Ishikawa (cell line): ENCODE results near the gene PRKACA.

Source experiments
- CEBPB ChIP-seq: IDR thresholded peaks from 2 replicates; pipeline ENCODE4 v1.6.1; 2012
- CREB1 ChIP-seq: IDR thresholded peaks from 2 replicates; pipeline ENCODE4 v1.6.1; 2012; ENCODE audit warnings: low read depth
- EGR1 ChIP-seq: IDR thresholded peaks from 2 replicates; pipeline ENCODE4 v1.6.1; 2012
- EP300 ChIP-seq: IDR thresholded peaks from 2 replicates; pipeline ENCODE4 v1.6.1; 2012; ENCODE audit warnings: borderline replicate concordance
- FOXM1 ChIP-seq: IDR thresholded peaks from 2 replicates; pipeline ENCODE4 v1.6.1; 2012; ENCODE audit warnings: low read depth, borderline replicate concordance
- NFIC ChIP-seq: IDR thresholded peaks from 2 replicates; pipeline ENCODE4 v1.6.1; 2012
- RAD21 ChIP-seq: IDR thresholded peaks from 2 replicates; pipeline ENCODE4 v1.6.1; 2012; ENCODE audit warnings: low read depth
- TAF1 ChIP-seq: IDR thresholded peaks from 2 replicates; pipeline ENCODE4 v1.6.1; 2012; ENCODE audit warnings: low read depth, mild to moderate bottlenecking
- TCF12 ChIP-seq: IDR thresholded peaks from 2 replicates; pipeline ENCODE4 v1.6.1; 2012; ENCODE audit warnings: low read depth
- TEAD4 ChIP-seq: IDR thresholded peaks from 2 replicates; pipeline ENCODE4 v1.6.1; 2012
- YY1 ChIP-seq: IDR thresholded peaks from 2 replicates; pipeline ENCODE4 v1.6.1; 2012; ENCODE audit warnings: low read depth
- ZBTB7A ChIP-seq: IDR thresholded peaks from 2 replicates; pipeline ENCODE4 v1.6.1; 2012; ENCODE audit warnings: low read depth
- TF ChIP-seq, protein P1 (sequence below): IDR thresholded peaks from 2 replicates; pipeline ENCODE4 v1.6.1; 2012; ENCODE audit warnings: low read depth, mild to moderate bottlenecking
- TF ChIP-seq, protein P2 (sequence below): IDR thresholded peaks from 2 replicates; pipeline ENCODE4 v1.6.1; 2012
- TF ChIP-seq, protein P3 (sequence below): IDR thresholded peaks from 2 replicates; pipeline ENCODE4 v1.6.1; 2012

The PRKACA gene

DNA sequence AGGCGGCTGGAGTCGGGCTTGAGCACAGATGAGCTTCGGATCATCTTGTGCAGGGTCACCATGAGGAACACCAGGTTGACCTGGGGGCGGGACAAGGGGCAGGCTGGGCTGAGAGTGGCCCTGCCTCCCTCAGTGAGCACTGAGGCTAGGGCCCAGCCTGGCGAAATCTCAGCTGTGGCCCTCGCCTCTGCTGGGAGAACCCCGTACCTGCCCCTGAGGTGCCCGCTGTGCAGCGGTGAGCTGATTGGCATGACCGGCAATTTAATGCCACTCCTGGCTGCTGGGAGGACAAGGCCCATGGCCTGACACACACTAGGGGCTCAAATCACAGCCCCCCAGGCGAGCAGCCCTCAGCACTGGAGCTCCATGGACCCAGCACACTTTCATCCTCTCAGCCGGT, 38.6 kb upstream of the PRKACA start:
- TF ChIP-seq FOXM1 (no peak), CREB1 (no peak)

DNA sequence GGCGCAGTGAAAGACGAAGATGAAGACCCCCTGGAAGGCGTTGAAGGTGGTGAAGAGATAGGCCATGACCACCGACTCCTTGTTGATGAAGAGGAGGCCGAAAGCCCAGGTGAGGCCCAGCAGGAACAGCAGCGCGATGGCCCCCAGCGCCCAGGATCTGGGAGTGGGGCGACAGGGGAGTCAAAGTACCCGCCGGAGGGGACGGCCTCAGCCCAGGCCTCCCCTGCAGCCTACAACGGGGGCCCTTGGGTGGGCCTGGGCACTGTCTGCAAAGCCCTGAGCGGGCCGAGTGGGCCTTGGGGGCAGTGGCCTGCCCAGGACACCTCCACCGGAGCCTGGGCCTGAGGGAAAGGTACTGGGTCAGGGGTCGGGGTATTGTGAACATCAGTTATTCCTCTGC, 37.8 kb upstream of the PRKACA start:
- TF ChIP-seq TEAD4 (no peak), FOXM1 (no peak)

DNA sequence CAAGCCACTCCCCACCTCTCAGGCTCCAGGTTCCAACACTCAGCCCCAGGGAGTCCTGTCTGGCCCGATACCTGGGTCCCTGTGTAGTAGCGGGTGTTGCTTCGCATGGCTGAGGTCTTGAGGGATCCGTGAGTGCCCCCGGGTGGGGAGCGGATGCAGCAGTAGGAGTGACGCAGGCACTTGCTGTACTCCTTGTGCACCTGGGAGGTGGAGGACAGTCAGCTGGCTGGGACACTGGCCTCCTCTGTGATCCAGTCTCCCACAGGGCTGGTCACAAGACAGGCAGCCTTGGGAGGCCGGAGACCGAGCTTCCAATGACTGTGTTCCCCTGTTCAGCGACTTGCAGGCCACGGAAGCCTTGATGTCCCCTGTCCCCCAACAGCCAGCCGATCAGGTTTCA, 35.2 kb upstream of the PRKACA start:
- TF ChIP-seq TEAD4 (no peak), TCF12 (no peak), ZBTB7A (no peak), EP300 (no peak), RAD21 (no peak)
- TF ChIP-seq, protein P1, sequence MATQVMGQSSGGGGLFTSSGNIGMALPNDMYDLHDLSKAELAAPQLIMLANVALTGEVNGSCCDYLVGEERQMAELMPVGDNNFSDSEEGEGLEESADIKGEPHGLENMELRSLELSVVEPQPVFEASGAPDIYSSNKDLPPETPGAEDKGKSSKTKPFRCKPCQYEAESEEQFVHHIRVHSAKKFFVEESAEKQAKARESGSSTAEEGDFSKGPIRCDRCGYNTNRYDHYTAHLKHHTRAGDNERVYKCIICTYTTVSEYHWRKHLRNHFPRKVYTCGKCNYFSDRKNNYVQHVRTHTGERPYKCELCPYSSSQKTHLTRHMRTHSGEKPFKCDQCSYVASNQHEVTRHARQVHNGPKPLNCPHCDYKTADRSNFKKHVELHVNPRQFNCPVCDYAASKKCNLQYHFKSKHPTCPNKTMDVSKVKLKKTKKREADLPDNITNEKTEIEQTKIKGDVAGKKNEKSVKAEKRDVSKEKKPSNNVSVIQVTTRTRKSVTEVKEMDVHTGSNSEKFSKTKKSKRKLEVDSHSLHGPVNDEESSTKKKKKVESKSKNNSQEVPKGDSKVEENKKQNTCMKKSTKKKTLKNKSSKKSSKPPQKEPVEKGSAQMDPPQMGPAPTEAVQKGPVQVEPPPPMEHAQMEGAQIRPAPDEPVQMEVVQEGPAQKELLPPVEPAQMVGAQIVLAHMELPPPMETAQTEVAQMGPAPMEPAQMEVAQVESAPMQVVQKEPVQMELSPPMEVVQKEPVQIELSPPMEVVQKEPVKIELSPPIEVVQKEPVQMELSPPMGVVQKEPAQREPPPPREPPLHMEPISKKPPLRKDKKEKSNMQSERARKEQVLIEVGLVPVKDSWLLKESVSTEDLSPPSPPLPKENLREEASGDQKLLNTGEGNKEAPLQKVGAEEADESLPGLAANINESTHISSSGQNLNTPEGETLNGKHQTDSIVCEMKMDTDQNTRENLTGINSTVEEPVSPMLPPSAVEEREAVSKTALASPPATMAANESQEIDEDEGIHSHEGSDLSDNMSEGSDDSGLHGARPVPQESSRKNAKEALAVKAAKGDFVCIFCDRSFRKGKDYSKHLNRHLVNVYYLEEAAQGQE, result no peak

DNA sequence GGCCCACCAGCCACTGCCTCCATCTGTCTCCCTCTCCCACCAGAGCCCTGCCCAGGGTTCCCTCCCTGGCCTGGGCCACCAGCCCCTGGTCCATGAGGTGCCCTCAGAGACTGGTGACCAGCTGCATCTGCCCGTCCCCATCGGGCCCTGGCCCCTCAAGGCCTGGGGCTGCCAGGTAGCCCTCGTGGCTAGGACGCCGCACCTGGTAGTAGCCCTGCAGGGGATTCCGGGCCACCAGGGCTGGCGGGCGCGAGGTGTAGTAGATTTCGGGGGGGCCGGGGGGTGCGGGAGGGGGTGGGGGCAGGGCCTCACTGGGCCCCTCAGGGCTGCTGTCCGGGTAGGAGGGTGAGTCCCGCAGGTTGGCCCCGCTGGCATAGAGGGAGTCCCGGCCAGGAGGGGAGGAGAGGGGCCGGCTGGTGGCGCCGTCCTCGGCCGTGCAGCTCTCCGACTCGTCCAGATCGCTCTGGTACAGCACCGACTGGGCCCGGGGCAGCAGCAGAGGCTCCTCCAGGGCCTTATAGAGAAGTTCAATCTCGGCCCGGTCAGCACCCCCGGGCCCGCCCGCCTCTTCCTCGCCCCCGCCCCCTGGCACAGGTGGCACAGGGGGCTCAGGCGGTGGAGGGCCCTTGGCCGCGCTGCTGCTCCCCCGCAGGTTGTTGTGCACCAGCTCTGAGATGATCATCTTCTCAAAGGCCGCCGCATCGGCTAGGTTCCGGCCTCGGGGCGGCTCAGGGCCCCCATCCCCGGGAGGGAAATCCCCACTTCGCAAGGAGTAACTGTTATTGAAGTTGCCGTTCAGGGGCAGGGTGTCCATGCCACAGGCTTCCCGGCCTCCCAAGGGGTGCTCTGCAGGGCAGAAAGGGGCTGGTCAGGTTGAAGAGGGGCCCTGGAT, 33.5 kb upstream of the PRKACA start:
- TF ChIP-seq EP300 (no peak), RAD21 (no peak), NFIC (no peak), CEBPB (no peak), EGR1 (no peak), FOXM1 (no peak), TEAD4 (no peak), TAF1 (no peak), ZBTB7A (no peak)
- TF ChIP-seq, protein P2, sequence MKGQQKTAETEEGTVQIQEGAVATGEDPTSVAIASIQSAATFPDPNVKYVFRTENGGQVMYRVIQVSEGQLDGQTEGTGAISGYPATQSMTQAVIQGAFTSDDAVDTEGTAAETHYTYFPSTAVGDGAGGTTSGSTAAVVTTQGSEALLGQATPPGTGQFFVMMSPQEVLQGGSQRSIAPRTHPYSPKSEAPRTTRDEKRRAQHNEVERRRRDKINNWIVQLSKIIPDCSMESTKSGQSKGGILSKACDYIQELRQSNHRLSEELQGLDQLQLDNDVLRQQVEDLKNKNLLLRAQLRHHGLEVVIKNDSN, result no peak

DNA sequence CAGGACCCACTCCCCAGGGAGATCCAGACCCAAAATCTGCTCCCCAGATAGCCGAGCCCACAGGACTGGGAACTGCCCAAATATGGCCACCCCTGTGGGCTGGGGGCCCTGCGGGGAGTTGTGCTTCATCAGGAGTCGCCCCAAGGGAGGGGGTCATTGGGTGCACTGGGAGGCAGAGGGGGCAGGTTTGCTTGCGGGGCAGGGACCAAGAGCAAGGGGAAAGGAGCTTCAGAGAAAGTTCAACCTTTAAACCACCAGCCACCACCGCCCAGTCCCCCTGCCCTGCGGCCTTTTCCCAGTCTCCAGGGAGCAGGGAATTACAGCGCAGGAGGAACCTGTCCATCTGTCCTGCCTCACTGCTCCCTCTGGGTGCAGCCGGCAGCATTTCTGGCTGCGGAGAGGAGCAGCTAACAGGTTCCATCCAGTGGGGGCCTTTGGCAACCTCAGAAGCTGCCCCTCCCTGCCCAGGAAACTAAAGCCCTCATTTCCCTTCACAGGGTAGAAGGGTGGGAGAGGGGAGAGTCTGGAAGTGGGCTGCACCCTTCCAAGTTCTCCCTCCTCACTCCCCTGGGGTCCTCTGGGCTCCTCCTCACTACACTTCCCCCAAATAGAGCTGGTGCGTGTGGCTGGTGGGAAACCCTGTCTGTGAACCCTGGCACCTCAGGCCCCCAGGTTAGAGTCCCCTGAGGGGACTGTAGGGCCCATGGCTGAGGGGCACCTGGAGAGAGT, 32.6 kb upstream of the PRKACA start:
- TF ChIP-seq ZBTB7A (no peak), RAD21 (no peak), TAF1 (no peak), TEAD4 (no peak), CREB1 (no peak), TCF12 (no peak), EP300 (no peak), CEBPB (no peak), FOXM1 (no peak), NFIC (no peak), EGR1 (no peak), YY1 (no peak)
- TF ChIP-seq, protein P3, sequence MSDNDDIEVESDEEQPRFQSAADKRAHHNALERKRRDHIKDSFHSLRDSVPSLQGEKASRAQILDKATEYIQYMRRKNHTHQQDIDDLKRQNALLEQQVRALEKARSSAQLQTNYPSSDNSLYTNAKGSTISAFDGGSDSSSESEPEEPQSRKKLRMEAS, result no peak
- TF ChIP-seq, protein P1, result no peak
- TF ChIP-seq, protein P2, result no peak

DNA sequence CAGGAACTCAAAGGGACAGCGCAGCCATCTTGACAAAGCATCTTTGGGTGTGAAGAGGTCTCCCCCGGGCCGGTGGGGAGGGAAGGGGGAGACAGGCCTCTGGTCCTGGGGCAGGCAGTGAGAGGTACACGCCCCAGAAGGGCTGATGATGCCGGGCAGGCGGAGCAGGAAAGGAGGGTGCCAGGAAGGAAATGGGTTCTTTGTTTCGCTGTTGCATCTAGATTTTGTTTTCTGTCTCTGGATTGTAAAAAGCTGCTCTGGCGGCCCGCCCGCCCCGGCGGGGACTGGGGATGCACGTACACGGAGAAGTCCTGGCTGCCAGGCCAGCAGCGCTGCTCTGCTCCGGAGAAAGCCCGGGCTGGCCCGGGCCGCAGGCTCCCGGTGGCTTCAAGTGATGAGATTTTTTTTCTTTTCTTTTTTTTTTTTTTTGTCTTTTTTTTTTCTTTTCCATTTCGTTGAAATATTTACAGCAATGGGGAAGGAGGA, 32.0 kb upstream of the PRKACA start:
- no peak for TF ChIP-seq NFIC
- TF ChIP-seq, protein P3, result no peak
- TF ChIP-seq CREB1, result no peak
- TF ChIP-seq YY1, result no peak
- no peak for TF ChIP-seq EGR1
- TF ChIP-seq, protein P2, result no peak
- TF ChIP-seq ZBTB7A, result no peak
- no peak for TF ChIP-seq FOXM1
- TF ChIP-seq EP300, result no peak
- no peak for TF ChIP-seq TCF12
- TF ChIP-seq, protein P1, result no peak
- TF ChIP-seq RAD21, result no peak
- TF ChIP-seq TAF1, result no peak
